HG03571 (cell line): ENCODE results near the gene KIAA1755.
"Not testable (repeated sequence)": the region's sequence is repeated elsewhere in the genome, so short reads cannot be mapped to it uniquely, and the experiment has no call there.

Experiments used
- ATAC-seq: cut with Tn5 transposase; IDR thresholded peaks from one replicate; pipeline ENCODE4 v1.9.1; 2021; ENCODE audit not compliant: unreplicated experiment

Gene KIAA1755

DNA sequence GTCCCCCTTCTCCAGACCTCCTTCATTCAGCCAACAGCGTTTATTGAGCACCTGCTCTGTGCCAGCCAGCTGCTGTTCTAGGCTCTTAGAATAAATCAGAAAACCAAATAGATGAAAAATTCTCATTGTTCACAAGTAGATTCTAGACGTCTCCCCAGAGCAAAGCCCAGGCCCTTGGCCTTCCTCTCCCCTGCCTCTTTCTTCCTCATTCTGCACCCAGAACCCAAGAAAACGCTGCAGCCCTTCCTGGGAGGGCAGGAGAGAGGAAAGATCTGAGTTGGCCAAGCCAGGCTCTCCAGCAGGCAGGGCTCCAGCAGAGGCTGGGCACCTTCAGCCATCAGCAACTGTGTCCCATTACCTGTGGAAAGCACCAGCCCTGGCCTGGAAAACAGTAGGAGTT lies 31.4 kb upstream of the KIAA1755 start:
- ATAC-seq, result no peak

DNA sequence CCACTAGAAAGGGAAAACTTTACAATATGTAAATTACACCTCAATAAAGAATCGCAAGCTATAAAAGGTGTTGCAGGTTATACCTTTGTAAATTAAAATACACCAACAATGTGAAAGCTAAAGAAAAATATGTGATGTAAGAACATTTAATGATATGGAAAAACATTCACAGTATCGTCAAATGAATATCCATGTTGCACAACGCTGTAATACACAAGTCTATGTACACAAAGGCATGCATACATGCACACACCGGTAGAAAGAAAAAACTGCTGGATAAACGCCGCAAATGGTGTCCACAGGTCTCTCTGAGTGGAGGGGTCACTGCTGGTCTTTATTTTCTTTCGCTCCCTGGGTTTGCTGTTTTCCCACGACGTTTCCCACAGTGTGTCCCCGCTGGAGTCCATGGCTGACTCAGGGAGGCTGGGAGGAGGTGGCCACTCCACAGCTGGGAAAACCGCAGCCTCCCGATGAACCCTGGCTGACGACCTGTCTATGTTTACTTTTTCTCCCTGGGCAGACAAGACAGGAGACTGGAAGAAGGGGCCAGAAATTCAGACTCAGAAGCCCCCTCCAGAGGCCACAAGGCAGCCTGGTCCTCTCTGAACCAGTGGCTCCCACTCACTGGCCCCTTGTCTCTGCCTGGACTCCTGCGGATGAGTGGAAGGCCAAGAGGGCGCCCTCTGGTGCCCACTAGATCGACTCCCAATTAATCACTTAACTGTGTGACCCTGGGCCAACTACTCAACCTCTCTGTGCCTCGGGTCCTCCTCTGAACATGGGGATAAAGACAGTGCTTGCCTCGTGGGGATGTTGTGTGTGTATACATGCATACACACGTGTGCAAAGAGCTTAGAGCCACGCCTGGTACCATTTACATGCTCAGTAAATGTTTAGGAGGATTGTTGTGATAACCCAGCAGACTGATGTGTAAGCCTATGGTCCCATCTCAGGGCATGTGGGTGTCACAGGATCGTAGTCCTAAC lies 30.6 kb upstream of the KIAA1755 start:
- ATAC-seq, result no peak

DNA sequence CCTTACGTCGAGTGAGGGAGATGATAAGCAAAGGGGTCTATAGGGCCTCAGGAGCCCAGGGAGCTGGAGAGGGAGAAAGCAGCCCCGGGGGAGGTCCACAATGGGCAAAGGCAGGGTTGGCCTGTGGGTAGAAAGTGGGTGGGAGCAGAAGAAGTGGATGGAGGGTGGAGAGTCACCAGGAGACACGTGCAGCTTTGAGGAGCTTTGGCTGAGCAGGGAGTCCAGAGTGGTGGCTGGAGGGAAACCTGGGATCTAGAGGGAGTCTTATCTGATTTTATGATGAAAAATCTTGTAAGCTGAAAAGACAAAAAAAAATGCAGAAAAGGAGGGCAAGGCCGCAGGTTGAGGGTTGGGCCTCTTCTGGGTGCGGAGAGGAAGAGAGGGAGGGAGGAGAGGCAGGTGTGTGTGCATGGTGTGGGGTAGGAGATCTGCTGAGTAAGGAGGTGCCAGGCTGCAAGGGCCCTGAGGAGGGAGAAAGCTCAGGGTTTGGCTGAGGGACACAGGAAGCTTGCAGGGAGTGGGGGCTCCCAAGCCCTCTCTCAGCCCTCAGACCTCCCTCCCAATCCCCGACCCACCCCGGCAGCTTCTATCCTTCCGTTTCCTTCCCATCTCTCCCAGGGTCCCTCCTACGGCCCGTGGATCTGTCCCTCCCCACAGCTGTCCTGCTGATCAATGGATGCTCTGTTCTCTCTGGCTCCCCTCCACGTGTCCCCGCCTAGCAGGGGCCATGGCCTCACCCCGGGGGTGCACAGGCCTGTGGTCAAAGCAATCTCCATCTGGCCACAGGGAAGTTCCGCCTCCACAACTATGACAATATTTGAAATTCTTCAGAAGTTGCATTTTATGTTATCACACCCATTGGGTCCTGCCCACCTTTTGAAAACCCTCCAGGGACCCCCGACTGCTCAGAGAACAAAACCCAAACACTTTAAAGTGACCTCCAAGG lies 26.3 kb upstream of the KIAA1755 start:
- ATAC-seq, result no peak

DNA sequence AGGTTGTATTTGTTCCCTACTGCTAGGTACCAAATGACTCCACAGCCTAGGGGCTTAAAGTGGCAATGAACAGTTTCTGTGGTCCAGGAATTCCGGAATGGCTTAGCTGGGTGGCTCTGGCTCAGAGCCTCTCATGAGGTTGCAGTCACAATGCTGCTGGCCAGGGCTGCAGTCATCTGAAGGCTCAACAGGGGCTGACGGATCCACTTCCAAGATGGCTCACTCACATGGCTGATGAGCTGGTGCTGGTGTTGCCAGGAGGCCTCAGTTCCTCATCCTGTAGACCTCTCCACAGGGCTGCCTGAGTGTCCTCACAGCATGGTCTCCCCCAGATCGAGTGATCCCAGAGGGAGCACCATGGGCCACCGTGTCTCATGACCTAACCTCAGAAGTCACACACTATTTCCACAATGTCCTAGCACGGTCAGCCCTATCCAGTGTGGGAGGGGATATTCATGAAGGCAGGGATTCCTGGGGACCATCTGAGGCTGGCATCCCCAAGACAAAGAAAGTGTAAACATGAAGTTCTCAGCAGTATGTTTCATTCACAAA lies 24.4 kb upstream of the KIAA1755 start:
- no peak for ATAC-seq

DNA sequence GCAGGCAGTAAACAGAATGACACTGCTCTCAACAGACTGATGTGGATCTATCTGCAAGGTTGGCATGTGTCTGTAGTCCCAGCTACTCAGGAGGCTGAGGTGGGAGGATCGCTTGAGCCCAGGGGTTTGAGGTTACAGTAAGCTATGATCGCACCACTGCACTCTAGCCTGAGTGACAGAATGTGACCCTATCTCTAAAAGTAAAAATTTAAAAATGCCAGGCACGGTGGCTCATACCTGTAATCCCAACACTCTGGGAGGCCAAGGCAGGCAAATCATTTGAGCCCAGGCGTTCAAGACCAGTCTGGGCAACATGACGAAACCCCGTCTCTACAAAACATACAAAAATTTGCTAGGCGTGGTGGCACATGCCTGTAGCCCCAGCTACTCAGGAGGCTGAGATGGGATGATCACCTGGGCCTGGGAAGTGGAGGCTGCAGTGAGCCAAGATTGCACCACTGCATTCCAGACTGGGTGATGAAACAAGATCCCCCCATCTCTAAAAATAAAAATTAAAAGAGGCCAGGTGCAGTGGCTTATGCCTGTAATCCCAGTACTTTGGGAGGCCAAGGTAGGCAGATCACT lies 23.6 kb upstream of the KIAA1755 start:
- ATAC-seq, result not testable (repeated sequence)

DNA sequence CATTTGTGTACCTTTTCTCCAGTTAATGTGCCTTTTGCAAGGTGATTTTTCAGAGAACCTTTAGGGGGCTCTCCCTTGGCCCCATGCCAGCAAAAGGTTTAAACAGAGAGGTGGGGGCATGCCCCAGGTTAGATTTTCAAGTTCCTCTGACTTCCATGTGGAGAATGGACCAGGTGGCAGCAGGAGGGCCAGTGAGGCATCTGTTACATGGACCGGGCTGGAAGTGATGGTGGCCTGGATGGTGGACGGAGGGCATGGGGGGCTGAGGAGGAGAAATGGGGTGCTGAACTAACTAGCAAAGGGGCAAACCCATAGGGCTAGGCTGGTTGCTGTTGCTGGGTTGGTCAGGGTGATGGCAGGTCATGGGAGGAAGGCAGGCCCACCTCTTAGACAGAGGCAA lies 22.7 kb upstream of the KIAA1755 start:
- no peak for ATAC-seq

DNA sequence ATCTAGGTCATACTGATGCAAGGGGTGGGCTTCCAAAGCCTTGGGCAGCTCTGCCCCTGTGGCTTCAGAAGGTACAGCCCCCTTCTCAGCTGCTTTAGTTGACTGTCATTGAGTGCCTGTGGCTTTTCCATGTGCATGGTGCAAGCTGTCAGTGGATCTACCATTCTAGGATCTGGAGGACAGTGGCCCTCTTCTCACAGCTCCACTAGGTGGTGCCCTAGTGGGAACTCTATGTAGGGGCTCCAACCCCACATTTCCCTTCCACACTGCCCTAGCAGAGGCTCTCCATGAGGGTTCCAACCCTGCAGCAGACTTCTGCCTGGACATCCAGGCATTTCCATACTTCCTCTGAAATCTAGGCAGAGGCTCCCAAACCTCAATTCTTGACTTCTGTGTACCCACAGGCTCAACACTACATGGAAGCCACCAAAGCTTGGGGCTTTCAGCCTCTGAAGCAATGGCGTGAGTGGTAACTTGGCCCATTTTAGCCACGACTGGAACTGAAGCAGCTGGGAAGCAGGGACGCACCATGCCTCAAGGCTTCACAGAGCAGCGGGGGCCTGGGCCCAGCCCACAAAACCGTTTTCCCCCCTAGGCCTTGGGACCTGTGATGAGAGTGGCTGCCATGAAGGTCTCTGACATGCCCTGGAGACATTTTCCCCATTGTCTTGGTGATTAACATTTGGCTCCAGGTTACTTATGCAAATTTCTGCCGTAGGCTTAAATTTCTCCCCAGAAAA lies 20.8 kb upstream of the KIAA1755 start:
- not testable (repeated sequence) for ATAC-seq

DNA sequence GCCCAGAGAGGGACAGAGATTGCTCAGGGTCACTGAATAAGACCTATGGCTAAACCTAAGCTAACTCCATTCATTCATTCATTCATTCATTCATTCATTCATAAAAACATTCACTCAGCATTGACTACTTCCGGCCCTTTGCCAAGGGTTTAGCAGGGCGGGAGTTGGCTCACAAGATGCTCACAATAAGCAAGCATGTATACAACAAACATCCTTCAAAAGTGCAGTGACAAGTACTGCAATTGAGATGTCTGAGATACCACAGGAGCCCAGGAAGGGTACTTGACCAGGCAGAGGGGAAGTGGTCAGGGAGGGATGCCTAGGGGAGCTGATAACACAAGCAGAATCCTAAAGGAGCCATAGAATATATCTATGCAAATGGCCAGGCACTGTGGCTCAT lies 18.2 kb upstream of the KIAA1755 start:
- ATAC-seq, result no peak

DNA sequence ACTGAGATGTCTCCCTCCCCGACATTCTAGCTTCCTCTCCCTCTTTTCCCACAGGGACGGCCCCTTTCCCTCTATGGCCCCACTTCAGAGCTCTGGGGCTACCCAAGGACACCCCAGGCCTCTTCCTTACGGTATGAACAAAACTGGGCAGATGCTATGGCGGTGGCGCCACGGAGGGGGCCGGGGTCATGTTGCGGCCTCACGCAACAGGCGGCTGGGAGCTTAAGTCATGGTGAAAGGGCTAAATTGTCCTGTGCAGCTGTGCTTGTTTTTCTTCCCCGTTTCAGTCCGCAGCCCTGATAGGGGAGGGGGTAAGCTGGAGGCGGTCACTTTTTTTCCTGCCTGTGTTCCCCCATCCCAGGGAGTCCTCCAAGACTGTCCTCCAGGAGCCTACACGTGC lies 17.6 kb upstream of the KIAA1755 start:
- ATAC-seq, result no peak

DNA sequence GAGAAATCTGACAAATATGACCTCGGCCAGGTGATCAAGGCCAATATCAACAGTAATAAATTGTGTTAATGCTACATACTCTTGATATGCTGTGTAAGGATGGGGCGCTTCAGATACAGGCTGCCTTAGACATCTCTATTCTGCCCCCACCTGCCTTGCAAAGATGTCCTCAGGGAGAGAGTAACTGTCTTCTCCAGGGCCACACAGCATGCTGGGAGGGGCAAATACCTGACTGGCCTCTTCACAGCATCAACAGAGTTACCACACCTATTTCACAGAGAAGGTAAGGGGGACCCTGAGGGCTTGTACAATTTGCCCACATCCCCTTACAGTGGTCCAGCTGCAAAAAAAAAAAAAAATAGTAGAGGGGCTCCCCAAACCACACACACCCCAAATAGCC lies 17.2 kb upstream of the KIAA1755 start:
- no peak for ATAC-seq

DNA sequence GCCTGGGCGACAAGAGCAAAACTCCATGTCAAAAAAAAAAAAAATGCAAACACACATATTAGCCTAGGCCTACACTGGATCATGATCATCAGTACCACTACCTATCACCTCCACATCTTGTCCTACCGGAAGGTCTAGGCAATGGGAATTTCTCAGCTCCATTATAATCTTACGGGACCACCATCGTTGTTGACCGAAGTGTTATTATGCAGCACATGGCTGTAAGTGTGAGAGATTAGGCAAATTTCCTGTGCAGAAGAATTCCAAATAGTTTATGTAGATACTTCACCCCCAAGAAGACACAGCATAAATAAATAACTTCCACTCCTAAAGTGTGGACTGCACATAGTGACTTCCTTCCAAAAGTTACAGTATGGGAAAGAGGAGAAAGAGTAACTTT lies 16.8 kb upstream of the KIAA1755 start:
- no peak for ATAC-seq

DNA sequence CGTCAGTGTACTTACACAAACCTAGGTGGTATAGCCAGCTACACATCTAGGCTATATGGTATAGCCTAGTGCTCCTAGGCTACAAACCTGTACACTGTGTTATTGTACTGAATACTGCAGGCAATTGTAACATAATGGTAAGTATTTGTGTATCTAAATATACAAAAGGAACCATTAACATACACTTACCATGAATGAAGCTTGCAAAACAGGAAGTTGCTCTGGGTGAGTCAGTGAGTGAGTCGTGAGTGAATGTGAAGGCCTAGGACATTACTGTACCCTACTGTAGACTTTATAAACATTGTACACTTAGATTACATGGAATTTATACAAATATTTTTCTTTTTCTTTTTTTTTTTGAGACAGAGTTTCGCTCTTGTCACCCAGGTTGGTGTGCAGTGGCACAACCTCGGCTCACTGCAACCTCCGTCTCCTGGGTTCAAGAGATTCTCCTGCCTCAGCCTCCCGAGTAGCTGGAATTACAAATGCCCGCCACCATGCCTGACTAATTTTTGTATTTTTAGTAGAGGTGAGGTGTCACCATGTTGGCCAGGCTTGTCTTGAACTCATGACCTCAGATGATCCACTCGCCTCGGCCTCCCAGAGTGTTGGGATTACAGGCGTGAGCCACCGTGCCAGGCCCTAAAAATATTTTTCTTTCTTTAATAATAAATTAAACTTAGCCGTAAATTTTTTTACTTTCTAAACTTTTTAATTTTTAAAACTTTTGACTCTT lies 15.4 kb upstream of the KIAA1755 start:
- no peak for ATAC-seq

DNA sequence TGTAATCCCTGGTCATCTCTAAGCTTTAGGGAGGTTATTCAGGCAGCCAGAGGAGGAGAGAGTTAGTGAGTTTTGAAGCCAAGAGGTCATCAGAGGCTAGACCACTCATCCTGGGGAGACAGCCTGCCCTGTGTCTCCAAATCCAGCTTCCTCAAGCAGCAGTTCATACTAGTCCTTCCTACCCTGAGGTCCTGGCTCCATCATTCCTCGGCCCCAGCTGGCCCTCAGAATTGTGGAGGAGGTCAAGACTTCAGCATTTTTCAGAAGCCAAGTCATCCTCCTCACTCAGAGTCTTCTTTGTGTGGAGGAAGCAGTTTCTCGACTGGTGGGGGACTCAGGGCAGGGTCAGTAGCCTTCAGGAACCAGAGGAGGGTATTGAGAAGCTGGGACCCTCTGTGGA lies 12.4 kb upstream of the KIAA1755 start:
- ATAC-seq, result no peak

DNA sequence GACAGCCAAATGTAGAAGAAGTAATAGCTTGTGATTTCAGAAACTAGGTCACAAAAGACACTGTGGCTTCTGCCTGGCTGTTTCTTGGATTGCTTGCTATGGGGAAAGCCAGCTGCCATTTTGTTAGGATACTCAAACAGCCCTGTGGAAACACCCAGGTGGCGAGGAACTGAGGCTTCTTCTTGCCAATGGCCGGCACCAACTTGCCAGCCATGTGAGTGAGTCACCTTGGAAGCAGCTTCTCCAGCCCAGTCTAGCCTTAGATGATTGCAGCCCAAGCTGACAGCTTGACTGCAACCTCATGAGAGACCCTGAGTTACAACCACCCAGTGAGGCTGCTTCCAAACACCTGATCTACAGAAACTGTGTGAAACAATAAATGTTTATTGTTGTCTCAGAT lies 11.9 kb upstream of the KIAA1755 start:
- no peak for ATAC-seq

DNA sequence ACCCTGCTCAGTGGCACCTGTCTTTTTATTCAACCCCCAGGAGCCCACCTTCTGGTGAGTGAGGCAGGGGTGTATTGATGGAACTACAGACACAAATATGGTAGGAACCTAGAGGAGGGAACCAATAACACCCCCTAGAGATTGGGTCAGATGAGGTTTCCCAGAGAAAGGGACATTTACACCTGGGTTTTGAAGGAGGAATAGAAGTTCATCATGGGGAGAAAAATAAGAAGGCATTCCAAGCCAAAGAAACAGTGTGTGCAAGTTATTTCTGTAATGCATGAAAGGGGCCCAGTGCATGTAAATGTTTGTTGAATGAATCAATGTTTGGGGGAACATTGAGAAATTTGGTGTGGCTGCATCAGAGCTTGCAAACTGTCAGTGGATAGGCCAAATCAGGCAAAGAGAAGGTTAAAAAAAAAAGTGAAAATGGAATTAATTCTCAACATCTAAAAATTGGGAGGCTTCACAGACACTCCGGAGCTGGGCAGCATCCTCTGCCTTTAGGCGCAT lies 11.1 kb upstream of the KIAA1755 start:
- no peak for ATAC-seq

DNA sequence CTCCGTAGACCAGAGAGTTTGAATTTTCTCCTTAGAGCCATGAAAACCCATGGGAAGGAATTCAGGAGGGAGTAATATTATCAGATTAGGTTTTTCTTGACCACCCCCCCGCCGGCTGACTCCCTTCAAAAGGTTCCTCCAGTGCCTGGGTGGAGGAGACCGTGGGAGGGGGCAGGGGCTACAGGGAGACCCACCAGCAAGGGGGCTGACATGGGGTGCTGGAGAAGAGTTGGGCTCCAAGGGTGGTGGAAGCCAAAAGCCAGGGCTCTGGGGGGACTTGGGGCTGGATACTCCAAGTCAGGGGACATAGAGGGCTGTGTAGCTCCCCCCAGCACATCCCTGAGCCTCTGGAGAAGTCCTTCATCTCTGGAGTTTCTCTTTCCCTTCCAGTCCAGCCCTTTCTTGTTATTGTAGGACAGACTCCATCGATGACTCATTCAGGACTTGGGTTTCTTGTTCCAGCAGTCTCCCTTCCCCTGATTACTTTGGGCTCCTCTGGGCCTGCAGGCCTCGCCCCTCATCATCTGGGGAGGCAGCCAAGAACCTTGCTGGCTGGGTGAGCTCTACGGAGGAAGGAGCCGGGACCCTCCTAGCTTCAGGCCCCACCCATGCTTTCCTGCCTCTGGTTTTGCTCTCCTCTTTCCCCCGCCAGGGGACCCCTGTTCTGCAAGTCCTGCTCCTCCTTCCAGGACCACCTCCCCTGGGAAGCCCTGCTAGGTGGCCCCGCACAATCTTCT lies 10.5 kb upstream of the KIAA1755 start:
- ATAC-seq, result no peak

DNA sequence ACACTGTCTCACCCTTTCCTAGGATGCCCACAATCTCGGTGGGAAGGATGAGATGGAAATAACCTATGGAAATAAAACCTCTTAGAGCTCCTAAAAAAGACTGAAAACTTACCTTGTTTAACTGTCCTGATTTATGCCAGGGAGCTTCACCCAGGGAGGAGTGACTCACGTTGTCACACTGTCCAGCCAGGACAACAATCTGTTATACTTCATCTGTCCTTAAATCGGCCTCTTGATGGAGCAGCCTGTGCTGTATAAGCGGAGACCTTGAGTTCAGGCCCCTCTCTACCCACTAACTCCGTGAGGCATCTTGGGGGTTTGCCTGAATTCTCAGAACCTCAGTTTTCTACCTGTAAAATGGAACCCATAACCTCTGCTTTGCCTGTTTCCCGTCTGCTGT lies 9.2 kb upstream of the KIAA1755 start:
- ATAC-seq, result no peak

DNA sequence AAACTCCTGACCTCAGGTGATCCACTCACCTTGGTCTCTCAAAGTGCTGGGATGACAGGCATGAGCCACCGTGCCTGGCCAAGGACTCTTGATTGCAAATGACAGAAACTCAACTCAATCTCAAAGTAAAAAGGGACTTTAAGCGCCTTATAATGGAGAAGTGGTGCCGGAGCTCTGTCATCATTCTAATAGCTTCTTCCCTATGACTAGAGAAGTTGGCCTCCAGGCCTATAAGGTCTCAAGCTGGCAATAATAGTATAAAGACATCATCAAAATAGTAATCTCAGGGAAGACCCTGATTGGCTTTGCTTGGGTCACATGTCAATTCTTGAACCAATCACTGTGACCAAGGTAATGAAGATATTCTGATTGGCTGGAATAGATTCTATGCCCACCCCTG lies 8.5 kb upstream of the KIAA1755 start:
- ATAC-seq, result no peak
